Parathyroid adenoma (tissue), 2 donors: Measurements from ENCODE around the gene PITRM1.
A peak's percentile ranks its signal among the peaks of the same experiment; 100 is the strongest.
"Not testable (repeated sequence)": the region's sequence is repeated elsewhere in the genome, so short reads cannot be mapped to it uniquely, and the experiment has no call there.

Experiments
- H2AFZ ChIP-seq: fragments of 300-600 bp; sonication (generic); one replicate; pipeline ENCODE4 v1.7.0; 2017; ENCODE audit warnings: antibody characterized with exemption, mild to moderate bottlenecking
- H3K27ac ChIP-seq: fragments of 300-600 bp; sonication (generic); one replicate; pipeline ENCODE4 v1.7.0; 2017
- H3K27me3 ChIP-seq: fragments of 300-600 bp; sonication (generic); one replicate; pipeline ENCODE4 v1.7.0; 2017; ENCODE audit warnings: low read length; ENCODE audit not compliant: control insufficient read depth, insufficient read depth
- H3K36me3 ChIP-seq: fragments of 300-600 bp; sonication (generic); one replicate; pipeline ENCODE4 v1.7.0; 2017; ENCODE audit warnings: low read length; ENCODE audit not compliant: control insufficient read depth, insufficient read depth
- H3K4me1 ChIP-seq: fragments of 300-600 bp; sonication (generic); one replicate; pipeline ENCODE4 v1.7.0; 2017; ENCODE audit warnings: control low read depth
- H3K4me2 ChIP-seq: fragments of 300-600 bp; sonication (generic); one replicate; pipeline ENCODE4 v1.7.0; 2017; ENCODE audit warnings: low read length
- H3K4me3 ChIP-seq: fragments of 300-600 bp; sonication (generic); one replicate; pipeline ENCODE4 v1.7.0; 2017; ENCODE audit warnings: low read depth, low read length
- H3K79me2 ChIP-seq: fragments of 300-600 bp; sonication (generic); one replicate; pipeline ENCODE4 v1.7.0; 2017; ENCODE audit warnings: control low read depth
- H3K9ac ChIP-seq: fragments of 300-600 bp; sonication (generic); one replicate; pipeline ENCODE4 v1.7.0; 2017; ENCODE audit warnings: mild to moderate bottlenecking
- H3K9me3 ChIP-seq: fragments of 300-600 bp; sonication (generic); one replicate; pipeline ENCODE4 v1.7.0; 2017; ENCODE audit warnings: low read length; ENCODE audit not compliant: control insufficient read depth
- TF ChIP-seq, protein P1 (sequence below): fragments of 300-600 bp; sonication (generic); IDR thresholded peaks from one replicate; pipeline ENCODE4 v1.7.0; 2017; ENCODE audit warnings: antibody characterized with exemption, mild to moderate bottlenecking
- donor health status: primary hyperparathyroidism.

The PITRM1 gene

GRCh38 chr10:3172446-3173170 is at the start of gene PITRM1:
Gene PITRM1, minus strand, starts transcription at chr10:3172782. Its CDS starts 10 bp downstream, at chr10:3172772.
- peaks cover 3% of the 10 kb centered on the region for H3K79me2 ChIP-seq
- TF ChIP-seq, protein P1, sequence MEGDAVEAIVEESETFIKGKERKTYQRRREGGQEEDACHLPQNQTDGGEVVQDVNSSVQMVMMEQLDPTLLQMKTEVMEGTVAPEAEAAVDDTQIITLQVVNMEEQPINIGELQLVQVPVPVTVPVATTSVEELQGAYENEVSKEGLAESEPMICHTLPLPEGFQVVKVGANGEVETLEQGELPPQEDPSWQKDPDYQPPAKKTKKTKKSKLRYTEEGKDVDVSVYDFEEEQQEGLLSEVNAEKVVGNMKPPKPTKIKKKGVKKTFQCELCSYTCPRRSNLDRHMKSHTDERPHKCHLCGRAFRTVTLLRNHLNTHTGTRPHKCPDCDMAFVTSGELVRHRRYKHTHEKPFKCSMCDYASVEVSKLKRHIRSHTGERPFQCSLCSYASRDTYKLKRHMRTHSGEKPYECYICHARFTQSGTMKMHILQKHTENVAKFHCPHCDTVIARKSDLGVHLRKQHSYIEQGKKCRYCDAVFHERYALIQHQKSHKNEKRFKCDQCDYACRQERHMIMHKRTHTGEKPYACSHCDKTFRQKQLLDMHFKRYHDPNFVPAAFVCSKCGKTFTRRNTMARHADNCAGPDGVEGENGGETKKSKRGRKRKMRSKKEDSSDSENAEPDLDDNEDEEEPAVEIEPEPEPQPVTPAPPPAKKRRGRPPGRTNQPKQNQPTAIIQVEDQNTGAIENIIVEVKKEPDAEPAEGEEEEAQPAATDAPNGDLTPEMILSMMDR, result peak; percentile 10
- peak within 1 kb of the TSS; percentile 45 for H3K27ac ChIP-seq
- no peaks in the 10 kb centered on the region for H3K4me1 ChIP-seq
- no peaks in the 10 kb centered on the region for H3K9me3 ChIP-seq
- H2AFZ ChIP-seq, result peak within 1 kb of the TSS; percentile 87
- peak within 1 kb of the TSS; percentile 88 for H3K4me3 ChIP-seq
- no peaks in the 10 kb centered on the region for H3K27me3 ChIP-seq
- peak within 1 kb of the TSS; percentile 39 for H3K9ac ChIP-seq
- H3K36me3 ChIP-seq, result no peaks in the 10 kb centered on the region
- H3K4me2 ChIP-seq, result peak within 1 kb of the TSS; percentile 91

- TF ChIP-seq, protein P1, result no peak
- Histone ChIP-seq H3K27ac (no peak overlapping the region), H3K4me1 (no peaks in the 10 kb centered on the region), H3K36me3 (no peaks in the 10 kb centered on the region), H3K4me2 (no peak overlapping the region), H3K9me3 (no peaks in the 10 kb centered on the region), H3K9ac (no peak overlapping the region), H2AFZ (no peak overlapping the region), H3K27me3 (no peaks in the 10 kb centered on the region), H3K4me3 (no peak overlapping the region), H3K79me2 (no peaks in the 10 kb centered on the region)
Measured at GRCh38 chr10:3222068-3222467, 49.5 kb upstream of the PITRM1 start.

- H3K79me2 ChIP-seq, H3K36me3 ChIP-seq, H3K27me3 ChIP-seq, H3K4me3 ChIP-seq, H3K27ac ChIP-seq, H2AFZ ChIP-seq, H3K4me2 ChIP-seq, H3K4me1 ChIP-seq, H3K9ac ChIP-seq, H3K9me3 ChIP-seq: not testable (repeated sequence)
Measured at GRCh38 chr10:3221601-3222000, 49.0 kb upstream of the PITRM1 start.

DNA sequence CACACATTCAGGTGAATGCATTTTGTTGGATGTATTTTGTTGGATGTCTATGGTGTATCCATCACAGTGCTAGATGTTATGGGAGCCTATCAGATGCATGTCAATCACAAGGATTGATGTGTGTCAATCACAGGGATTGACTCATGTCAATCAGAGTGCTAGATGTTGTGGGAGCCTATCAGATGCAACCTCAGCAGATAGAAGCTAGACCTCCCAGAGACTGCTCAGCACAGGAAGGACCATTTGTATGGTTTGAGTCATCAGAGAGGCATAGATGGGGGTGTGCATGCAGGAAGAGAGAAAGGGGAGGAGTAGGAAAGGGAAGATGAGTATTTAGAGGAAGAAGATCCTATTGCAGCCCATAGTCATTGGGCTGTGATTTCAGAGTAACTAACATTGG is 48.3 kb upstream of the PITRM1 start:
- Histone ChIP-seq H3K4me1 (no peaks in the 10 kb centered on the region), H3K4me2 (no peak overlapping the region), H3K4me3 (no peak overlapping the region), H2AFZ (no peak overlapping the region), H3K9me3 (no peaks in the 10 kb centered on the region), H3K27ac (no peak overlapping the region), H3K9ac (no peak overlapping the region), H3K36me3 (no peaks in the 10 kb centered on the region), H3K79me2 (no peaks in the 10 kb centered on the region), H3K27me3 (no peaks in the 10 kb centered on the region)
- TF ChIP-seq, protein P1, result no peak

GRCh38 chr10:3219021-3219628 is 46.5 kb upstream of the PITRM1 start:
- H3K9ac ChIP-seq, H3K4me1 ChIP-seq, H3K9me3 ChIP-seq, H3K27me3 ChIP-seq, H2AFZ ChIP-seq, H3K36me3 ChIP-seq, H3K27ac ChIP-seq, H3K4me3 ChIP-seq, H3K79me2 ChIP-seq, H3K4me2 ChIP-seq: not testable (repeated sequence)
